ENCODE data around the gene ST6GALNAC2. TPM values are rescaled to one million over a fixed set of nuclear protein-coding genes. Genes with fewer than 3 reads are reported as not detected.
A peak's percentile ranks its signal among the peaks of the same experiment; 100 is the strongest.

ST6GALNAC2 gene
- total RNA-seq, 2 donors from 2014 or later = 21.0 to 23.1 TPM

GRCh38 chr17:76551685-76552084 lies 34.0 kb downstream of the ST6GALNAC2 start:
- intact Hi-C loops (cut with DNase I) = no loop called here
- Histone ChIP-seq H3K27me3 (replicated peaks; ENCODE audit: insufficient read depth) (no peaks in the 10 kb centered on the region), H3K4me3 (no peak overlapping the region), H3K4me1 (replicated peaks) (no peaks in the 10 kb centered on the region), H3K36me3 (no peaks in the 10 kb centered on the region), H3K9me3 (no peaks in the 10 kb centered on the region), H3K27ac (peak overlapping the region in 1 of 2 donors; percentile 41)
- 75% methylated on average over 4 of the region's 4 CpGs for WGBS
- TF ChIP-seq POLR2AphosphoS5 (IDR thresholded peaks at IDR 0.05) = no peak
- no peak for TF ChIP-seq POLR2A (IDR thresholded peaks at IDR 0.05)
- no peak for TF ChIP-seq CTCF (IDR thresholded peaks at IDR 0.05)
- no peak for DNase-seq (ENCODE audit: low spot score)

- Histone ChIP-seq H3K4me1 (replicated peaks) (no peaks in the 10 kb centered on the region), H3K36me3 (no peaks in the 10 kb centered on the region), H3K9me3 (no peaks in the 10 kb centered on the region), H3K27me3 (replicated peaks; ENCODE audit: insufficient read depth) (no peaks in the 10 kb centered on the region), H3K27ac (peak overlapping the region; percentile 41 to 43), H3K4me3 (no peak overlapping the region)
- DNase-seq (ENCODE audit: low spot score) = peak; percentile 66
- peak; percentile 80 for TF ChIP-seq POLR2AphosphoS5 (IDR thresholded peaks at IDR 0.05)
- TF ChIP-seq POLR2A (IDR thresholded peaks at IDR 0.05) = no peak
- intact Hi-C loops (cut with DNase I) = no loop called here
- 37% methylated on average over 15 of the region's 15 CpGs for WGBS
These were observed 34.7 kb downstream of the ST6GALNAC2 start for GRCh38 chr17:76550712-76551615.

- TF ChIP-seq POLR2A (IDR thresholded peaks at IDR 0.05) (no peak), CTCF (IDR thresholded peaks at IDR 0.05) (no peak), POLR2AphosphoS5 (IDR thresholded peaks at IDR 0.05) (no peak)
- Histone ChIP-seq H3K4me3 (no peak overlapping the region), H3K4me1 (replicated peaks) (no peaks in the 10 kb centered on the region), H3K36me3 (no peaks in the 10 kb centered on the region), H3K27me3 (replicated peaks; ENCODE audit: insufficient read depth) (no peaks in the 10 kb centered on the region), H3K9me3 (no peaks in the 10 kb centered on the region), H3K27ac (no peak overlapping the region)
- intact Hi-C loops (cut with DNase I) = no loop called here
- 72% methylated on average over 7 of the region's 7 CpGs for WGBS
- DNase-seq (ENCODE audit: low spot score) = no peak
These were observed 36.1 kb downstream of the ST6GALNAC2 start for GRCh38 chr17:76549539-76549938.

DNA sequence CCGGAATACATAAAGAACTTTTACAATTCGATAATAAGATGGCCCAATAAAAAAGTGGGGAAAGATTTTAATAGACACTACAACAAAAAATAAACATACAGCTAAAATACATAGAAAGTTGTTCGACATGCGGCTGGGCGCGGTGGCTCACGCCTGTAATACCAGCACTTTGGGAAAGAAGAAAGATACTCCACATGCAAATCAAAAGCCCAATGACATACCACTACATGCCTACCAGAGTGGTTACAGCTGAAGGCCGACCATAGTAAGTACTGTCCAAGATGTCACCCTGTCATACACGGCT lies 36.5 kb downstream of the ST6GALNAC2 start:
- H3K4me3 ChIP-seq = no peak overlapping the region
- no peak overlapping the region for H3K27ac ChIP-seq
- no peaks in the 10 kb centered on the region for H3K36me3 ChIP-seq
- H3K4me1 ChIP-seq (replicated peaks) = no peaks in the 10 kb centered on the region
- intact Hi-C loops (cut with DNase I) = no loop called here
- no peaks in the 10 kb centered on the region for H3K27me3 ChIP-seq (replicated peaks; ENCODE audit: insufficient read depth)
- 53% methylated on average over 9 of the region's 9 CpGs for WGBS
- DNase-seq (ENCODE audit: low spot score) = no peak
- H3K9me3 ChIP-seq = no peaks in the 10 kb centered on the region
- TF ChIP-seq POLR2A (IDR thresholded peaks at IDR 0.05) = no peak
- no peak for TF ChIP-seq CTCF (IDR thresholded peaks at IDR 0.05)
- no peak for TF ChIP-seq POLR2AphosphoS5 (IDR thresholded peaks at IDR 0.05)

DNA sequence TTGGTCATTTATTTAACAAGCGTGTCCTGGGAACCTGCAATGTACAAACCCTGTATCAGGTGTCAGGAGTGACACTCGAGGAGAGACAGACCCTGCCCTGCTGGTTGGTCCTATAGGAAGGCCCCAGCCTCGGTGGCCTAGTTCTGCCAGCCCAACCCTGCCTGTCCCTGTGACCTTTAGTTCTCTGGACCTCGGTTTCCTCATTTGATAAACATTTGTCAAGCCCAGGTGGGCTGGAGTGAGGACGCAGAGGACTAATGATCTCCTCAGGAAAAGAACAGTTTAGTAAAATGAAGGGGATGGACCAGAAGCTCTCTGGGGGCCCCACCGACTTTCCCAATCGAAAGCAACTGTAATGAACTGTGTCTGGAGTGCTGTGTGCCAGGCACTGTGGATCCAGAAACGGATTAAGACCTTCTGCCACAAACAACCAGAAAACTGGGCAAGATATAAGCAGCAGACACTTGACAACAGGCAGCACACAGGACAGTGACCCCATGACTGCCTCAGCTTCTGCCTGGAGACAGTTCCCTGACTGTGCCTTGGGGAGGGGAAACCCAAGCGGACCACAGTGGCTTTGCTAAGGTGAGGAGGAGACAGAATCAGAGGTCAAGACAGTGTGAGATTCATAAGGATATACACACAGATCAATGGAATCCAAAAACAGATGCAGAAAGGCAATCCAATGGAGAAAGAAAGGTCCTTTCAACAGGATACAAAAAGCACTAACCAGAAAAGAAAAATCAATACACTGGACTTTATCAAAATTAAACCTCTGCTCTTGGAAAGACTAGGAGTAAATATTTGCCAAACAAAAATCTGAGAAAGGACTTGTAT lies 37.1 kb downstream of the ST6GALNAC2 start:
- WGBS = 61% methylated on average over 9 of the region's 9 CpGs
- H3K36me3 ChIP-seq = no peaks in the 10 kb centered on the region
- no peak overlapping the region for H3K4me3 ChIP-seq
- no peaks in the 10 kb centered on the region for H3K9me3 ChIP-seq
- no peak for DNase-seq (ENCODE audit: low spot score)
- TF ChIP-seq POLR2AphosphoS5 (IDR thresholded peaks at IDR 0.05) (no peak), POLR2A (IDR thresholded peaks at IDR 0.05) (no peak), CTCF (IDR thresholded peaks at IDR 0.05) (no peak)
- no peak overlapping the region for H3K27ac ChIP-seq
- no peaks in the 10 kb centered on the region for H3K27me3 ChIP-seq (replicated peaks; ENCODE audit: insufficient read depth)
- intact Hi-C loops (cut with DNase I) = no loop called here
- H3K4me1 ChIP-seq (replicated peaks) = no peaks in the 10 kb centered on the region
